Measurements from ENCODE around the gene FRMD5.

- TF ChIP-seq CTCF (IDR thresholded peaks at IDR 0.05; ENCODE audit: low read depth, low read length) (no peak), EZH2phosphoT487 (IDR thresholded peaks at IDR 0.05; ENCODE audit: low read depth) (no peak)
Measured at GRCh38 chr15:43931119-43931518, 264.0 kb downstream of the FRMD5 start.

Measured in OCI-LY3 (cell line).